Heart right ventricle (tissue), 16 donors: ENCODE results near the gene CEL. TPM values are rescaled to one million over a fixed set of nuclear protein-coding genes. Genes with fewer than 3 reads are reported as not detected.

Source experiments
- ATAC-seq, 8 donors: fragments of 200-7000 bp; cut with Tn5 transposase; one replicate each; pipeline ENCODE4 v1.9.1; 2020; ENCODE audit warnings: mild to moderate bottlenecking in 8 of 8, moderate library complexity in 8 of 8, moderate number of reproducible peaks in 1 of 8
- DNase-seq, 2 donors: peaks; one replicate each; pipeline ENCODE4 v3.0.0-alpha.2; 2020
- H3K27ac ChIP-seq, 10 donors: fragments of 200-600 bp; sonication (generic) in 2 of 10; one replicate each; pipeline versions ENCODE4 v1.5.0 to v1.8.0; 2020 to 2022; ENCODE audit warnings: mild to moderate bottlenecking in 3 of 10
- H3K27me3 ChIP-seq, 7 donors: fragments of 200-600 bp; one replicate each; pipeline ENCODE4 v1.8.0; 2021 to 2022; ENCODE audit warnings: mild to moderate bottlenecking in 2 of 7
- H3K36me3 ChIP-seq, 9 donors: fragments of 200-600 bp; sonication (generic) in 1 of 9; one replicate each; pipeline versions ENCODE4 v1.5.0 to v1.8.0; 2020 to 2022; ENCODE audit warnings: mild to moderate bottlenecking in 2 of 9
- H3K4me1 ChIP-seq, 9 donors: fragments of 200-600 bp; sonication (generic) in 1 of 9; one replicate each; pipeline versions ENCODE4 v1.5.0 to v1.8.0; 2020 to 2022; ENCODE audit warnings: mild to moderate bottlenecking in 4 of 9
- H3K4me3 ChIP-seq, 10 donors: fragments of 200-600 bp; sonication (generic) in 2 of 10; one replicate each; pipeline versions ENCODE4 v1.5.0 to v1.8.0; 2020 to 2022; ENCODE audit warnings: mild to moderate bottlenecking in 7 of 10, moderate library complexity in 2 of 10
- H3K9me3 ChIP-seq, 11 donors: fragments of 200-600 bp in 10 of 11; sonication (generic) in 2 of 11; one replicate each; pipeline versions ENCODE4 v1.5.0 to v1.8.0; 2013 to 2022; ENCODE audit warnings: mild to moderate bottlenecking in 2 of 11, control low read depth in 1 of 11, moderate library complexity in 1 of 11
- WGBS, 2 donors: extraction: QIAGEN DNeasy Blood & Tissue Kit; methylation state at CpG; one replicate each; pipeline ENCODE4 v1.1.7; 2013; ENCODE audit warnings: inconsistent platforms in 1 of 2; 5-methylcytosine and 5-hydroxymethylcytosine counted together
- intact Hi-C, 10 donors: fragments of 100-400 bp; cut with DNase I; formaldehyde crosslinking; loops; one replicate each; pipeline versions ENCODE4 v1.11.1 to v1.14.2; 2022
- polyA plus RNA-seq, 2 donors: library from polyadenylated mRNA; stranded (reverse); fragments of 200-250 nt; gene quantifications; one replicate each; pipeline ENCODE4 v1.2.3, GENCODE V29; 2013
- total RNA-seq, 10 donors: library from RNA; stranded (reverse); fragmentation: NEBNext Ultra II Directional in 3 of 10; extraction: Animal tissue kit (Norgen Biotek cat#: 25700) in 3 of 10; gene quantifications; one replicate each; pipeline versions ENCODE4 v1.2.1 to v1.2.4, GENCODE V29; 2021 to 2023
- TF ChIP-seq, protein P1 (sequence below), 9 donors: fragments of 200-600 bp; sonication (generic) in 2 of 9; IDR thresholded peaks; one replicate each; pipeline versions ENCODE4 v1.5.0 to v1.8.0; 2021 to 2022; ENCODE audit warnings: antibody characterized with exemption in 9 of 9, mild to moderate bottlenecking in 5 of 9, moderate library complexity in 1 of 9
- donor health status: Arrhythmogenic right ventricular cardiomyopathy.
- donor health status: ischemic (EF 13 %, LVEDD 7.1; RV severe dilation, severe dysfunction).
- donor health status: healthy with polysubstance abuse.
- donor health status: DM: no; HTN: yes; CAD: no.
- donor health status: DM: no; HTN: no; CAD: no.
- donor health status: ischemic (EF 25% LVEDD 6.9; RV normal size, moderate dysfunction).
- donor health status: ischemic (EF 25% LVEDD 5.7; RV mildly dilated, moderate dysfunction).
- donor health status: healthy.
- donor health status: DM: yes; HTN: yes; CAD: no.
- donor health status: Ischemic cardiomyopathy.
- donor health status: ischemic (EF 35%, LVEDD 5.7; RV mildly dilated, moderate dysfunction).
- donor health status: nonischemic (EF 11% LVEDD 7.7; RV severe dilation, severe dysfunction).
- donor health status: DM: yes; HTN: yes; CAD: no.
- donor health status: PGD.
- donor health status: ischemic (EF 29% LVEDD 5.4; RV normal size, mild dysfunction).
- donor health status: nonischemic (EF 23%, LVEDD 6.1; RV moderate dilation, normal function).

Gene CEL
- total and polyA plus RNA-seq, 12 donors, result 1.5 to 10.1 (median 2.8) TPM

DNA sequence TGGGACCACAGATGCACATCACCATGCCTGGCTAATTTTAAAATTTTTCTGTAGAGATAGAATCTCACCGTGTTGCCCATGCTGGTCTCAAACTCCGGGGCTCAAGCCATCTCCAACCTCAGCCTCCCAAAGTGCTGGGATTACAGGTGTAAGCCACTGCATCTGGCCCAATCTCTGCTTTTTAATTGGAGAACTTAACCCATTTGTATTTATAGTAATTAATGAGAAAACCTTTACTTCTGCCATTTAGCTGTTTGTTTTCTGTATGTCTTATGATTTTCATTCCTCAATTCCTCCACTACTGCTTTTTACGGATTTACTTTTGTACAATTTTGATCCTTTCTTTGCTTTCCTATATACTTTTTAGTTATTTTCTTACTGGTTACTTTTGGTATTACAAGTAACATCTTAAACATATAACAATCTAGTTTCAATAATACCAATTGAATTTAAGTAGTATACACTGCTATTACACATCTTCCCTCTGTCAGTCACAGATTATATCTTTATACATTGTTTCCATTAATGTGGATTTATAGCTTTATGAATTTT, 33.1 kb downstream of the CEL start:
- DNase-seq, result no peak
- peaks cover 0 to 42% (median 29%) of the 10 kb centered on the region in 9 donors for H3K36me3 ChIP-seq
- intact Hi-C loops, result loop anchor here in 1 of 10 donors (10.0 kb wide), 1 partner anchor 50 kb away; no protein-coding TSS in a partner anchor

DNA sequence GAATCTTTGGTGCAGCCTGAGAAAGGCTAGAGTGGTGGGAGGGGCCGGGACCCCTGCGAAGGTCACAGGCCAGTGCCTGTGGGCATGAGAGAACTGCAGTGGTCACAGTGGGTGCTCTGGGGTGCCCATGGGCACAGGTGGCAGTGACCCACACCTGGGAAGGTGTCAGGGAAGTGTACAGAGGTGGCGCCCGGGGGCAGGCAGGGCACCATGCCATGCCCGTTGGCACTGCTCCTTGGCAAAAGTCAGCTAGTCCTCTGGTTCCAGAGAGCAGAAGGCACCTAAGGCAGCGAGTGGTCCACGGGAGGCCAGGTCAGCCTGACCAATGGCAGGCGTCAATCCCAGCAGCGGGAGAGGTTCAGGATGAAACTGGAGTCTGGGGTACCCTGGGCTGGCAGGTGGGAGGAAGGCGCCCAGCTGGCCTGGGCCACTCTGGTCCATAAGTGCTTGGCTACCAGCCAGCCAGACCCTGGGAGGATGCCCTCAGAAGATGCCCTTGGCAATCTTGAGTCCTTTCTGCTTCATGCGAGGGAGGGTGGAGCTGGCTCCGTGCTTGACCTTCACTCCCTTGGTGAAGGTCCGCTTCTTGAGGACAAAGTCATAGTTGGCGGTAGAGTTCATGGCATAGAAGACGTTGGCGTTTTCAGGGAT, 36.4 kb downstream of the CEL start:
- WGBS, 2 donors, result 85 to 90% methylated on average over 16 of the region's 16 CpGs
- DNase-seq, result no peak
- intact Hi-C loops, result loop anchor here in 1 of 10 donors (10.0 kb wide), 1 partner anchor 53 kb away; no protein-coding TSS in a partner anchor

More for the DNA sequence above, 33.1 kb downstream of the CEL start:
- Histone ChIP-seq H3K27me3 (no peaks in the 10 kb centered on the region), H3K27ac (no peak overlapping the region), H3K4me1 (peaks cover 0 to 10% (median 3%) of the 10 kb centered on the region in 9 donors), H3K4me3 (no peak overlapping the region), H3K9me3 (peaks cover 0 to 34% (median 16%) of the 10 kb centered on the region in 11 donors)
- TF ChIP-seq, protein P1, sequence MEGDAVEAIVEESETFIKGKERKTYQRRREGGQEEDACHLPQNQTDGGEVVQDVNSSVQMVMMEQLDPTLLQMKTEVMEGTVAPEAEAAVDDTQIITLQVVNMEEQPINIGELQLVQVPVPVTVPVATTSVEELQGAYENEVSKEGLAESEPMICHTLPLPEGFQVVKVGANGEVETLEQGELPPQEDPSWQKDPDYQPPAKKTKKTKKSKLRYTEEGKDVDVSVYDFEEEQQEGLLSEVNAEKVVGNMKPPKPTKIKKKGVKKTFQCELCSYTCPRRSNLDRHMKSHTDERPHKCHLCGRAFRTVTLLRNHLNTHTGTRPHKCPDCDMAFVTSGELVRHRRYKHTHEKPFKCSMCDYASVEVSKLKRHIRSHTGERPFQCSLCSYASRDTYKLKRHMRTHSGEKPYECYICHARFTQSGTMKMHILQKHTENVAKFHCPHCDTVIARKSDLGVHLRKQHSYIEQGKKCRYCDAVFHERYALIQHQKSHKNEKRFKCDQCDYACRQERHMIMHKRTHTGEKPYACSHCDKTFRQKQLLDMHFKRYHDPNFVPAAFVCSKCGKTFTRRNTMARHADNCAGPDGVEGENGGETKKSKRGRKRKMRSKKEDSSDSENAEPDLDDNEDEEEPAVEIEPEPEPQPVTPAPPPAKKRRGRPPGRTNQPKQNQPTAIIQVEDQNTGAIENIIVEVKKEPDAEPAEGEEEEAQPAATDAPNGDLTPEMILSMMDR (IDR thresholded peaks at IDR 0.05), result peak in 2 of 9 donors; percentile 20 to 51
- WGBS, 2 donors, result 90 to 94% methylated on average over 3 of the region's 3 CpGs
- ATAC-seq, result no peak

GRCh38 chr9:133098871-133099270, 37.1 kb downstream of the CEL start:
- TF ChIP-seq, protein P1 (IDR thresholded peaks at IDR 0.05), result no peak
- H3K36me3 ChIP-seq, result peaks cover 6 to 81% (median 68%) of the 10 kb centered on the region in 9 donors
- peaks cover 0 to 34% (median 16%) of the 10 kb centered on the region in 11 donors for H3K9me3 ChIP-seq
- H3K27ac ChIP-seq, result no peak overlapping the region
- H3K4me3 ChIP-seq, result no peak overlapping the region
- no peak for ATAC-seq
- intact Hi-C loops, result loop anchor here in 1 of 10 donors (10.0 kb wide), 1 partner anchor 54 kb away; no protein-coding TSS in a partner anchor
- 86 to 91% methylated on average over 5 of the region's 5 CpGs for WGBS, 2 donors
- no peaks in the 10 kb centered on the region for H3K27me3 ChIP-seq
- peaks cover 0 to 7% (median 0%) of the 10 kb centered on the region in 9 donors for H3K4me1 ChIP-seq
- DNase-seq, result no peak

More for the DNA sequence above, 36.4 kb downstream of the CEL start:
- peaks cover 0 to 7% (median 0%) of the 10 kb centered on the region in 9 donors for H3K4me1 ChIP-seq
- TF ChIP-seq, protein P1 (IDR thresholded peaks at IDR 0.05), result no peak
- H3K9me3 ChIP-seq, result peaks cover 0 to 34% (median 16%) of the 10 kb centered on the region in 11 donors
- H3K36me3 ChIP-seq, result peaks cover 6 to 74% (median 62%) of the 10 kb centered on the region in 9 donors
- H3K27me3 ChIP-seq, result no peaks in the 10 kb centered on the region
- peak in 1 of 8 donors; percentile 5 for ATAC-seq
- H3K27ac ChIP-seq, result no peak overlapping the region
- H3K4me3 ChIP-seq, result no peak overlapping the region

DNA sequence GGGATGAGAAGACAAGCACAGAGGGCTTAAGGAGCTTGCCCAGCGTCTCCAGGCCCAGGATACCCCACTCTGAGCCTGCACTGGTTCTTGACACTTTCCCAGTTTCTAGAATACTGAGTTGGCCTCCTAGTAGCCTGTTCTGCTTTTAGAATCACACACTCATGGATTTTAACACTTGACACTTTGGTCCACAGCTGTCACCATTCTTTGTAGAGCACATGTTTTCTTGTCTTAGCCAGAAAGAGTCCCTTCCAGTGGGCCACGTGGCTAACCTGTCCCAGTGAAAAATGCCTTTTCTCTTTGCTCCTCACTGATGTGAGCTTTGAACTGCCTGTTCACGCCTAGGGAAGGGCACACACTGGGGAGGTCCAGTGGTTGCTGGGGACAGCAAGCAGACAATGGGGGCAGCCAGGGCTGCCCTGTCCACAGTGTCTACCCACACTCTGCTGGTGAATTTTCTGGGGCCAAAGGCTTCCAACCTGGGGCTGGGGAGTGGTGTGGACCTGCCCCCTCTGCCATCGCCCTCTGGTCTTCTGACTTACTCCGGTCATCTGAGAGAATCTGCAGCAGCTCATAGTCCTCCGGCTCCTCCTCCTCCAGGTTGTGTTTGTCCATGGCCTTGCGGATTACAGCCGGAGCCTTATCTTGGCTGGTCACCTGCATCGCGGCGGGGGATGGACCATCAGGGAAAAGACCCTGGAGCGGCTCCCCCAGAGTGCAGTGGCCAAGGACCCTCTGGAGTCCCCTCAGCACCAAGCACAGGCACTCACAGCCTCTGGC, 38.1 kb downstream of the CEL start:
- Histone ChIP-seq H3K27me3 (no peaks in the 10 kb centered on the region), H3K27ac (no peak overlapping the region), H3K4me3 (no peak overlapping the region), H3K9me3 (peaks cover 0 to 30% (median 16%) of the 10 kb centered on the region in 11 donors), H3K4me1 (peaks cover 0 to 7% (median 0%) of the 10 kb centered on the region in 9 donors), H3K36me3 (peaks cover 6 to 91% (median 74%) of the 10 kb centered on the region in 9 donors)
- no peak for DNase-seq
- WGBS, 2 donors, result 87 to 93% methylated on average over 12 of the region's 12 CpGs
- ATAC-seq, result no peak
- intact Hi-C loops, result loop anchor here in 2 of 10 donors (10.0 kb wide), 1 partner anchor 55 kb away; no protein-coding TSS in a partner anchor
- TF ChIP-seq, protein P1 (IDR thresholded peaks at IDR 0.05), result no peak
